22Rv1 (cell line): ENCODE data around the gene CALCOCO1.

Source experiments
- CTCF ChIP-seq: fragments of 450-650 bp; IDR thresholded peaks from 2 replicates; pipeline ENCODE4 v1.5.1; 2017; ENCODE audit warnings: mild to moderate bottlenecking
- ZFX ChIP-seq: fragments of 450-650 bp; IDR thresholded peaks from 2 replicates; pipeline ENCODE4 v1.6.1; 2017; ENCODE audit warnings: antibody characterized with exemption, borderline replicate concordance

GRCh38 chr12:53664191-53664590 lies 63.1 kb downstream of the CALCOCO1 start:
- TF ChIP-seq CTCF: no peak
- no peak for TF ChIP-seq ZFX
